Activated T-cell treated with anti-CD3 and anti-CD28 coated beads for 24 hours (primary cell): ENCODE results near the gene PAQR5.

Experiments
- DNase-seq: peaks from one replicate; pipeline ENCODE4 v3.0.0-alpha.2; 2020; ENCODE audit warnings: low read depth

Gene PAQR5

DNA sequence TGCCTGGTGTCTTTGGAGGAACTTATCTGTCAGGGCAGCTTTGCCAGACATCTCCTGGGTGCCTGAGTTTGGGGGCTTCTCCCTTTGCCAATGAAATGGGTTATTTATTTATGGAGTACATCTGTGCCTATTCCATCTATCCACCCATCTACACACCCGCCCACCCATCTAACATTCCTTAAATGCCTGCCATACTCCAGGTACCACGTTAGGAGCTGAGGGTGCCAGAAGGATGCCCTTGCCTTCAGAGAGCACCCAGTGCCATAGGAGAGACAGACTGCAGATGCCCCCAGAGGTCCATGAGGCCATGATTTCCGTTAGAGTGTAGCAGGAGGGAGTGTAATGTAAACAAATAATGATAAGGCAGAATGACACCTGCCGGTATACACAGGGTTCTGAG is 93.6 kb downstream of the PAQR5 start:
- DNase-seq: no peak

DNA sequence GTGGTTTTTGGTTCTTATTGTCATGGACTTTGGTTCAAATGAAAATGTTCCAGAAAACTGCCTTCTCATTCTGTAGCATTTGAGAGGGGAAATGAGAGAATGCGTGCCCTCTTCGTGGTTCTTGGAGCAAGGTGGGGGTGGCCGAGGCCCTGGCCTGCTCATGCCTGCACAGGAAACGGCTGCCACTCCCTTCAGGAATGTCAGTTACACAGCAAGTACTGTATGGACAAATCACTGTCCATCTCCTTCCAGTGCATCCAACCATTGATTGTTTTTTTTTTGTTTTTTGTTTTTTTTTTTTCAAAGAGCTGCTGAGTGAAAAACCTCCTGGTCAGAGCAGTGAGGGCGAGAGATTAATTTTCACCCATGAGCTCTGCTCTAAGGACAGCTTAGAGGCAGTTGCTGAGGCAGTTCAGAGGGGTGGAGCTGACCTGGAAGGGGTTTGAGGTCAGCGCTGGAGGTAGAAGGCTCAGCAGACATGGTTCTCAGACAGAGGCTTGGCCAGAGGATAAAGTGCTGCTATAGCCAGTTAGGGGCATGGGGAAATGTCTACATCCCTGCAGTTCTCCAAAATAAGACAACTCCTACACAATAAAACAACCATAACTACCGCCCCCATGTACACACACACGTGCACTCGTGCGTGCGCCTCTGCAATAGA is 95.2 kb downstream of the PAQR5 start:
- DNase-seq: no peak

DNA sequence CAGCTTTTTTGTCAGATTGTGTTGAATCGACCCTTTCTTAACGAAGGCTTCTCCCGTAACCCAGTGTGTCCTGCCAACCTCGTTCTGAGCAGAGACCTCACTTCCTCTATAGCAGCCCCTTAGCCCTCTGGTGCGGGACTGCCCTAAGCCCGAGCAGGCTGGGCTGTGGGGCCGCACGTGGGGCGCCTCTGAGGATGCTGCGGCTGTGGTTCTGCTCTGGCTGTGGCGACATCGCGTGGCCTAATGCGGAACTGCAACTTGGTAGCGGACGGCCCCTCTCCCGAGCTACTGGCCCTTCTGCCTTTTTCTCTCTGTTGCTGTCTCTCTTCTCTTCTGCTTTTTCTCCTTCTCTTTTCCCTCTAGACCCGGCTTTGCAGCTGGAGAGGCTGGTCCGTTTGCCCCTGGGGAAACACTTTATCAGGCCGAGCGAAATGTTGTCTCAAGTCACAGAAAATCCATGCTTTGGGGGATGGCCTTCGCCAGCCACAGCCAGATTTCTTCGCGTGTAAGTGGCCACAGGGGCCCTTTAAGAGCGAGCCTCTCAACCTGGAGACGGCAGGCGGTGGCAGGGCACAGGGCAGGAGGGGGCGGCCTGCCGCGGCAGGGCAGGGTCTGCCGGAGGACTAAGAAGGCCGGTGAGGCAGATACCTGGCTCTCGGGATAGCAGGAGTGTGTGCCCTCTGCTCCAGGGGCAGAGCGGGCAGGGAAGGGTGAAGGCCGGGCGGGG is 96.0 kb downstream of the PAQR5 start:
- peak; percentile 80 for DNase-seq

DNA sequence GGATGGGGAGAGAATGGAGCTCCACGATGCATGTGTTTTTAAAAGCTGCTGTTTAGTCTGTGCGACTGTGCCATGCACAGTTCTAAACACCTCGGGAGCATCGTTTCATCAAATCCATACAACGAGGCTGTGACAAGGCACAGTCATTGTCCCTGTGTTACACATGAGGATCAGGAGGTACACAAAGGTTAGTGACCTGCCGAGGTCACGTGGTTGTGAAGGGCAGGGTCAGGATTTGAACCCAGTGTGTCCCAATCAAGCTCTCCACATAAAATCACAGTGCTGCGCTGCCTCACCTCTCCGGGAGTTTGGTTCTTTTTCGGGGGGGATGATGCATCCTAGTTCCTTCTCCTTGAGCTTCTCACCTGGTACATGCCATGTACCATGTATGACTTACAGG is 96.7 kb downstream of the PAQR5 start:
- no peak for DNase-seq

DNA sequence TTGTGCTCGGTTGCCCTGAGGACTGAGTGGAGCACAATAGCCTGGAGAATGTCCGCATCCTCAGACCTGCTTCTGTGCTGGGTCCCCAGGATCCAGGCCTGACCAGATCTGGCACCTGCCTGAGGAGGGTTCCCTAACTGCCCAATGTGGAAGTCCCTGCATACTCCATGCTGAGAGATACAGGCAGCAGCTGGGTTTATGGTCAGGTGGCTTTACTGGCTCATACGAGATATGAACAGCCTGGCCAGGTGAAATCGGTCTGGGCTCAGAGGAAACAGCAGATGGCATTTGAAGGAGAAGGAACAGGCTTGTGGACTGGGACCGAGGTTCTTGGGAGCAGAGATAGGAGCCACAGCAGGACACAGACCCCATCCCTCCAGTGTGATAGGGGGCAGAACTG is 97.3 kb downstream of the PAQR5 start:
- DNase-seq: no peak

DNA sequence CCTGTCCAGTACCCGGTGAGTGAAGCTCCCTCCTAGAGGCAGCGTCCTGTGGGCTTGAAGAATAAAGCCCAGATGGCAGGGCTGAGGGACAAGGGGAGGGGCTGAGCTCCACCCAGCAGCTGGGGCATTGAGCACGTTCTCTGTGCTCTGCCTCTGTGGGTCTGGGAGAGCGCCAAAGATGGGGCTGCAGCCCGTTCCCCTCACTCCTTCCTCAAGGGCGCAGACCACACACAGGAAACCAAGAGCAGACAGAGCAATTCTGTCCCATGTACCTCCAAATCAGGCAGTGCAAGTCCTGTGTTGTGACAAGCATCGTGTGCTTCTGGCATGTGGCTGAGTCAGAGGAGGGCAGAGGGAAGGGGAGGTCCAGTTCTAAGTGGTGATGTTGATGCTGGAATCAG is 99.8 kb downstream of the PAQR5 start:
- DNase-seq: no peak

DNA sequence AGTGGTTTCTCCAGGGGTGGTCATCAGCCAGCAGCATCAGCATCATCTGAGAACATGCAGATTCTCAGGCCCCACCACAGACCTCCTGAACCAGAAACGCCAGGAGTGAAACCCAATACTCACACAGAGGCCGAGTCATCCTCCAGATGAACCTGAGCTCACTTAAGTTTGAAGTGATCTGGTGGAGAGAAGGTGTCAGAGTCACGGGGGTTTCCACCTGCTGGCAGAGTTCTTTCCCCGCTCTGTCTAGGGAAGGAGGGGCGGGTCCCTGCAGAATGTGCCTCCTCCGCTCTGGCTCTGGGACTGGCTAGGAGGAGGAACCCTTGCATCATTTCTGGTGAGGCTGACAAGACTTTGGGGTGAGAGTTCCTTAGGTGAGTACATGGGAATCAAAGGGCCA is 102.1 kb downstream of the PAQR5 start:
- DNase-seq: no peak

DNA sequence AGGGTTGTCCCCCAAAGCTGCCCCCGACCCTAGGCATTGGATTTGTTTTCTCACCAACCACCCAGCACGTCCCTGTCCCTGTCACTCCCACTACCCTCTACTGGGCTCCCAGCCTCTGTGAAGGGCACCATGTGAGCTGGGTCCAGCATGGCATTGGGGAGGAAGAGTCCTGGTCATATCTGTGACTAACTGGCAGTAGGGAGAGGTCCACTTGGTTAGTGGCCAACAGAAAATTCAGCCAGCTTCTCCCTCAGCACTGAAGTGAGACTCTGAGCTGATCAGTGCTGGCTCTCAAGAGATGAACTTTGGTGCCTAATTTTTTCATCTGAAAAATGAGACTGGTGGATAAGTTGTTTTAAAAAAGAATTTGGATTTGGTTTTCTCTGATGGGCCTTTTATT is 104.1 kb downstream of the PAQR5 start:
- no peak for DNase-seq

DNA sequence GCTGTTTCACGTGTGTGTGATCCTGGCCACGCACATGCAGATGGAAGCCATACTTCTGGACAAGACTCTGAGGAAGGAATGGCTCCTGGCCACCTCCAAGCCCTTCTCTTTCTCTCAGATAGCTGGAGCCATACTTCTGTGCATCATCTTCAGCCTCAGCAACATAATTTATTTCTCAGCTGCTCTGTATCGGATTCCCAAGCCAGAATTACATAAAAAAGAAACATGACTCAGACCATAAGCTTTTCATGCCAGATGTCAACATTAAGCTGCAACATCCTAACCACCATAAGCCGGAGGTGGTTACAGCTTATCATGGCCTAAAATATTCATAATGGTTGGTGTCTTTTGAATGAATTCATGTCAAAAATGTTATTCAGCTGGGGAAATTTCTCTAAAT is 104.9 kb downstream of the PAQR5 start:
- DNase-seq: no peak

DNA sequence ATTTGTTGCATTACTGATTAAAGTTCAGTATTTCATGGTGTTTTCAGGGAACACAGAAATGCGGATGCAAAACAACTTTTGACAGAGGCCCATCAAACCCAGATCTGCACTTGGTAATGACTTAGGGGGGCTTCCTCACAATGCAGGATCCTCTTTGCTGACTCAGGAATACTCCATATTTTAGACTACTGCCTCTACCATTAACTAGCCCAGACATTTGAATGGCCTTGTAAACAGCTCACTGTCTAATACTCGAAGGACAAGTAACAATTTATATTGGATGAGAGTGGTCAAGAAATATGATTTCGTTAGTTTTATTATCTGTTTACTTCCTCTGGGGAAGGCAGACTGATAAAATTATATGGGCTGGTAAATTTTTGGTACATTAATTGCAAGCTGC is 106.4 kb downstream of the PAQR5 start:
- DNase-seq: no peak

DNA sequence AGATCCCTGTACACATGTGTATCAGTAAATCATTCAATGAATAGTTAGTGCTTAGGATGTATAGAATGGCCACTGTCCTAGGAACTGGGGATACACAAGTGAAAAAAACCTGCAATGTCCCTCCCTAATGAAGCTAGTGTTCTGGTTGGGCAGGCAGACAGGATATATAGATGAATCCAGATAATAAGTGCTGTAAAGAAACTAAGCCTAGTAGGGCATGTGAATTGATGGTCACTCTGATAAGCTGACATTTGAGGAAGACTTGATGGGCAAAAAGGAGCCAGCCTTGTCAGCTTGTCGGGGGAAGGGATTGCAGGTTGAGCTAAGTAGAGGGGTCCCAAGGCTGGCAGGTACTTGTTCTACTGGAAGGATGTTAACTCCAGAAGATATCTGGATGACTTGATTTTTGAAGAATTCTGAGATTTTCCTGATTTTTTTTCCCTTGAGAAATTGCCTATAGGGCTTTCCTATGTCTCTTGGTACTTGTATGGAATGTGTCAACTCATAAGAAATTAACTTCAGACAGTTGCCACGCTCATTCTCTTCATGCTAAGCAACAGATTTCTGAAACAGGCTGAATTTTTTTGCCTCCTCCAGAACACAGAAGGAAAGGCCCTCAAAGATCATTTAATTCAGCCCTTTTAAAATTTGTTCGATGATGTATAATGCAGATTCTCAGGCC is 109.1 kb downstream of the PAQR5 start:
- DNase-seq: no peak

DNA sequence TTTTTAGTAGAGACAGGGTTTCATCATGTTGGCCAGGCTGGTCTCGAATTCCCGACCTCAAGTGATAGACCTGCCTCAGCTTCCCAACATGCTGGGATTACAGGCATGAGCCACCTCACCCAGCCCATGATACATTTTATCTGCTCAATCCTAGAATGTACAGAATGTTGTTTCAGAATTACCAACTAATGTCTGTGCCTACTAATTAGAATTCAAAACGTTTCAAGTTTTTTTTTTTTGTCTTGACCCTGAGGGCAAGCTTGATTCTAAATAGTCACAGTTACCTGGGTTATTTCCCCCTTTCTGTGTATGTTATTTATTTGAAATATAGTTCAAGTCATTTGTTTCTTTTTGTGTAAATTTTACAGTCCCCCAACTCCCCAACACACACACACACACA is 110.1 kb downstream of the PAQR5 start:
- DNase-seq: no peak

DNA sequence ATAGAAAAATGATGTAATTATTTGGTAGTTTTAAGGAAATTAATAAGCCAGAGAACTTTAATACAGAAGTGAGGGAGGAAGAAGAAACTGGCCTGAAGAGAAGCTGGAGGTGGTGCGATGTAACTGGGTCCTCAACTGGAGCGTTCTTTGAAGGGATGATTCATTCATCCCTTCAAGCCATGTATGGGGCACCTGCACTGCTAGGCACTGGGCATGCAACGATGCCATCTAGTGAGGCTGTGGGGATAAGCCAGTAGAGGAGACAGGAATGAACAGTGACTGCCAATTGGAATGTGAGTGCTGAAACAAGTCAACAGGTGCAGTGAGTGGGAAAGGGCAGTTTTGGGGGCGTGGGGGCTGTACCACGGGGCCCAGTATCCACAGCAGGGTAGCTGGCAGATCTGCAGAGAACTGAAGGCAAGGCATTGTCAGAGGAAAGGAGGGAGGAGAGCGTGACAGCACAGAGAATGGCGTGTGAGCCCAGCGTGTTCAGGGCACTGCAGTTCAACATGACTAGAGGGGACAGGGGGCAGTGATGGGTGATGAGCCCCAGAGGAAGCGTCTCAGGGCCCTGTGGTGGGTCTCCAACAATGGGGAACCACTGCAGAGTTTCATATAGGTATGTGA is 111.6 kb downstream of the PAQR5 start:
- DNase-seq: no peak

DNA sequence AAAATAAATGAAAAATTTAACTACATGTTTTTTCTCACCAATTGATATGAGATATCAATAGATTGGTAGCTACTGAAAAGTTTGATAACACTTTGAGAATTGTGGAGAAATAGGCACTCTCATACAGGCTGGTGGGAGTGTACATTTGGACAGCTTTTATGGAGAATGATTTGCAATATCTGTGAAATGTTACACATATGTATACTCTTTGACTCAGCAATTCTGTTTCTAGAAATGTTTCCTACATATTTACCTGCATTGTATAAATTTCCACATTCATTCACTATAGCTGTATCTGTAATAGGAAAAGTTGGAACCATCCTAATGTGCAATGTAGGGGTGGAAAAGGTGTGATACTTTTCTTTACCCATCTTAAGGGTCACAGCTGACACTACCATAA is 113.6 kb downstream of the PAQR5 start:
- no peak for DNase-seq

DNA sequence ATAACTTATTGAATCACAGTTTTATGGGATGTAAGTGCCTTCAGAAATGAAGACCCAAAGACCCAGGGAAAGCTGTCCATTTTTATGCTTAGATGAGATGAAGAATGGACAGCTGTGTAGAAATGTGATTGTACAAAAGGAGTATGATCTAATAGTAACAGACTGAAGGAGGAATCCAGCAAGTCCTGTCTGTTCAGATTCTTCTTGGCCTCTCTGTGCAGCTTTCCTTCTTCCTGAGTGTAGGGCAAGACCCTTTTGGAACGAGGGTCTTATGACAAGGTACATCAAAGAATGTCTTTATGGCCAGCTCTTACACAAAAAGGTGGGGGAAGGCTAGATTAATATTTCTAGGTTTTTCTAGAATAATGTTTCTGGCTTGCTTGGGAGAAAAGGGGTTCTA is 114.0 kb downstream of the PAQR5 start:
- no peak for DNase-seq

DNA sequence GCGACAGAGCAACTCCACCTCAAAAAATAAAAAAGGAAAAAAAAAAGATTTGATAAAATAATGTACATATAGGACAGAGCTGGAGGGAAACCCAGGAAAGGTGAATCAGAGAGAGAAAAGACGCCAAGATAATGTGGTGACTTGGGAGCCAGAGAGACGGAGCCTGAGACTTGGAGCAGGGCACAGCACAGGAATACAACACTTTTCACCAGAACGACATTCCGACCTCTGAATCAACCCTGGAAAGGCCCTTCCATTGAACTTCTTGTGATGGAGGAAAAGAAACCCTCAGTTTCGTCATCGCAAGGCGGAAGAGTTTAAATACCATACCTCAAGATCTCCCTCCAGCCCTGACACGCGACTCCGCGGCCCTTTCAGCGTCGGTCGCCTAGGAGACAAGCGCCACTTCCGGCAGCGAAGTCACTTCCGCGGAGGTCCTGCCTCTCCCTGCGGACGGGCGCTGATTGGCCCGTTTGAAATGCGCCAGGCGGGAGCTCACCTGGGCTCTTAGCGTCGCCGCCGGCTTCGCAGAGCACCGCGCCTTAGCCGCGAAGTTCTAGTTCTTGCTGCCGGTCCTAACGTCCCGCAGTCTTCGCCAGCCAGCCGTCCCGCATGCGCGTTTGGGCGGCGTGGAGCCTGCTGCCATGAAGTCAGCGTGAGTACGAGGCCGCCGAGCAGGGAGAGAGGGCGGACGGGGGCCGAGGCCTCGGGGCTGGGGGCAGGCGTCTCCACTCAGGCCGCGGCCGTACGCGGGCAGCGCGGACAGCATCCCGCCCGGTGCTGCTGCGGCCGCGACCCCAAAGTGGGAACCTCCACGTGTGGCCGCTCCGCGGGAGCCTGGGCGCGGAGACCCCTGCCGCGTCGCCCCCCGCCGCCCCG is 115.3 kb downstream of the PAQR5 start, which contains the start of gene KIF23:
TSS of gene KIF23 (plus strand) at position 528 of the 879 bp plus-strand sequence. CDS start at position 645, 117 bp downstream.
- peak; percentile 88 for DNase-seq

DNA sequence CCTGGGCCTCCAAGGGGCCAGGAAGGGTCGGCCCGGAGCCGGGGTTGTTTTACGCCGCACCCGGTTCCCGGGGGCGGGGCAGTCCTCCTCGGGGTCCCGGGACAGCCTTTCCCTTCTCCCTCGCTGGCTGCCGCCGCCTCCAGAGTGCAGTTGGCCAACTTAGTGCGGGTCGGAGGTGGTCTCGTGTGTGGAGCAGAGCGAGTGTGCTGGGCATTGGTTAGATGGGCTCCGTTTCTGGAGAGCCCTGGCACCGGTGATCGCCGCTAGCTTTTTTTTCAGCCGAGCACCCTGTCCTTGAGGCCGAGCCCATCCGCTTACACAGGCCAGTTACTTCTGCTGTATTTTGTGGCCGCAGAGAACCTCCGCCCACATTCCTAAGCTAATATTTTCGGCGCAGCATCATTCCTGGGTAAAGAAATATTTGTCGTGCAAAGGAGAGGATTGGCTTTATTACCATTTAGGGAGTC is 116.0 kb downstream of the PAQR5 start:
- no peak for DNase-seq

DNA sequence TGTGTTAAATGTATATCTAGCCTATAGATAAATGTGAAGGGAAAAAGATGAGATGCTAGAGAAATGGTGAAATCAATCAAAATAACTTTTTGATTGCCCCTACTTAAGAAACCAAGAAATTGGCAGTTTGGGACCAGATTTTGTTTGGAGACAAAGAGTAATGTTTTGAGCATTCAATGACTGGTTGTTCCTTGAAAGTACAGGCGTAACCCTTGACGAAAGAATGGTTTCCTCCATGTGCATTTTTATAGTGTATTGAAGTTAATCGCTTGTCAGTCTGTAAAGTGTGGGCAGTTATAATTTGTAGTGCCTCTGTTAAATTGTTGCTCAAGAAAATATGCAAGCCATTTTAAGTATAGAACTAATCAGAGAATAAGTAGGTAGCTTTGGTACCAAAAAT is 116.7 kb downstream of the PAQR5 start:
- DNase-seq: no peak

DNA sequence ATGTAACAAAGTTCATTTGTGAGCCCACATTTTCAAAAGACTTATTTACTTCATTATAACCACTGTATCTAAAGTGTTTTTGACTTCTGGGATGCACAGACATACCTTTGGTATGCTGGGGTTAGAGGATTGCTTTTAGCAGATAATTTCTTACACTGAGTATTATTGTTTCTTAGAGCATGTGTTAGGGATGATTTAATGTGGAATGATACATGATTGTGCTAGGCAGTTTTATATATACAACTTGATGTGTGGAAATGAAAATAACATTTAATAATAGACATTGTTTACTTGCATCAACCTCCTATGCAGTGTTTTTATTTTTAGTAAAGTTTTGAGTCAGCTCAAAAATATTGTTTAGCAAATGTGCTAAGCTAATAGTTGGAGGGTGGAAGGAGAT is 118.9 kb downstream of the PAQR5 start:
- no peak for DNase-seq

DNA sequence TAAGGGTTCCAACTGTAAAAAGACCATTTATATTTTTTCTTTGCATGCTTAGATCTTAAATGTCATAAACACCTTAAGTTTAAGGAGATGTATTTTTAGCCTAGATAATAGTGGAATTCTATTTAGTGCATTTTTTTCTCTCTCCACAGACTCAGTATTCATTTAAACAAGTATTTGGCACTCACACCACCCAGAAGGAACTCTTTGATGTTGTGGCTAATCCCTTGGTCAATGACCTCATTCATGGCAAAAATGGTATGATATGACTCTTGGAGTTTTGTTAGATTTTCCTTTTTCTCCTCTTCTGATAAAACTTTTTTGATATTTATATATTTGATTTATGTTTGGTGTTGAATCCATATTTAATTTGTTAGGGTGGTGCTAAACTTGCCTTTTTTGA is 122.8 kb downstream of the PAQR5 start:
- DNase-seq: no peak

DNA sequence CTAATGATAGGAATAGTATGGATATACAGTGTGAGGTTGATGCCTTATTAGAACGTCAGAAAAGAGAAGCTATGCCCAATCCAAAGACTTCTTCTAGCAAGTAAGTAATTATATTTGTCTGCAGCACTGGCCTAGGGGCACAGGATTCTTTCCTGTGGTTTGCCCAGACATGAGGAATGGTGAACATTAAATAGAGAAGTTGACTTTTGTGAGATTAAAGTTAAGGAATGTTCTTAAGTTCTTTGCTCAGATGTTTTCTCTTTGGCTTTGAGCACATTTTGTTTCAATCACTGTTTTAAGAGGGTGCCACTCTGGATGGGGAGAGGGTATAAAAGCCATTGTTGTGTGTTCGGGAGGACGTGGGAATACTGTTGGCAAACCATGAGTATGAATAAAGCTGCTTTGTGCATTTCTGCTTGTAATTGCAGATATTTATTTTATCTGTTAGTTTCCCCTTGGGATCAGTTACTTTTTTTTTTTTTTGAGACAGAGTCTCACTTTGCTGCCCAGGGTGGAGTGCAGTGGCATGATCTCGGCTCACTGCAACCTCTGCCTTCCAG is 123.7 kb downstream of the PAQR5 start:
- DNase-seq: no peak
